Vagina (tissue), 2 donors: ENCODE results near the gene GRK3. TPM values are rescaled to one million over a fixed set of nuclear protein-coding genes. Genes with fewer than 3 reads are reported as not detected.
"Not testable (repeated sequence)": the region's sequence is repeated elsewhere in the genome, so short reads cannot be mapped to it uniquely, and the experiment has no call there.

ENCODE experiments used
- DNase-seq, 2 donors: peaks; one replicate each; pipeline ENCODE4 v3.0.0-alpha.2; 2017; ENCODE audit errors: extremely low spot score in 2 of 2
- H3K27ac ChIP-seq: fragments of 200-600 bp; sonication (generic); one replicate; pipeline ENCODE4 v1.5.1; 2019
- H3K27me3 ChIP-seq: fragments of 200-600 bp; sonication (generic); one replicate; pipeline ENCODE4 v1.5.1; 2019
- H3K36me3 ChIP-seq, 2 donors: fragments of 200-600 bp; sonication (generic); one replicate each; pipeline ENCODE4 v1.5.1; 2017 to 2019
- H3K4me1 ChIP-seq: fragments of 200-600 bp; sonication (generic); one replicate; pipeline ENCODE4 v1.5.1; 2019
- H3K4me3 ChIP-seq, 2 donors: fragments of 200-600 bp; sonication (generic); 1 replicate in 1 of 2; 2 replicates in 1 of 2; pipeline ENCODE4 v1.5.1; 2016 to 2019
- H3K9me3 ChIP-seq: fragments of 200-600 bp; sonication (generic); one replicate; pipeline ENCODE4 v1.5.1; 2019
- POLR2A ChIP-seq, 2 donors: fragments of 450-650 bp; IDR thresholded peaks; one replicate each; pipeline ENCODE4 v1.6.1; 2017; ENCODE audit warnings: antibody characterized with exemption in 2 of 2, mild to moderate bottlenecking in 2 of 2, moderate library complexity in 2 of 2
- POLR2AphosphoS5 ChIP-seq, 2 donors: sonication (generic); formaldehyde crosslinking; IDR thresholded peaks; one replicate each; pipeline ENCODE4 v1.9.0; 2017; ENCODE audit warnings: antibody characterized with exemption in 2 of 2, mild to moderate bottlenecking in 2 of 2, low read depth in 1 of 2; ENCODE audit not compliant: insufficient read depth in 1 of 2
- intact Hi-C: fragments of 100-400 bp; cut with DNase I; formaldehyde crosslinking; loops from one replicate; pipeline ENCODE4 v1.15.1; 2023
- total RNA-seq: library from RNA; depleted of rRNA; stranded (reverse); fragments of >200 nt; gene quantifications from one replicate; pipeline ENCODE4 v1.2.3, GENCODE V29; 2016
- TF ChIP-seq, protein P1 (sequence below), 3 experiments: fragments of 450-650 bp in 2 of 3; fragments of 200-600 bp in 1 of 3; sonication (generic) in 1 of 3; IDR thresholded peaks; one replicate each; pipeline ENCODE4 v1.5.1; 2017 to 2019; ENCODE audit warnings: antibody characterized with exemption in 3 of 3, mild to moderate bottlenecking in 2 of 3, moderate library complexity in 2 of 3

The GRK3 gene
- total RNA-seq, 1 donor from 2014 or later: 5.6 TPM

DNA sequence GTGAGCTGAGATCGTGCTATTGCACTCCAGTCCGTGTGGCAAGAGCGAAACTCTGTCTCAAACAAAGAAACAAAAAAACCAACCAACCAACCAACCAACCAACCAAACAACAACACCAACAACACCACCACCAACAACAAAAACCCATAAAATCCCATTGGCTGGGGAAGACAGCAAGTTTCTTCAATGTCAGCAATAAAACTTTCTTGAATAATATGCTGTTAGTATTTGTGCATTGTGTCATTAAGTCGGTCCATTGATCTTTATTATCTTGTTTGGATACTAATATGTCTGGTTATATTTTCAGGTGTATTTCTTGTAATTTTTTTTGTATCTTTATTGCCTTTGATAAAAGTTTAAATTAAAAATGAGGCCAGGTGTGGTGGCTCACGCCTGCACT lies 9.4 kb downstream of the GRK3 start:
- H3K27ac ChIP-seq: no peak overlapping the region
- H3K36me3 ChIP-seq: no peaks in the 10 kb centered on the region
- intact Hi-C loops: no loop called here
- DNase-seq: no peak
- H3K4me1 ChIP-seq: no peaks in the 10 kb centered on the region
- TF ChIP-seq POLR2AphosphoS5 (IDR thresholded peaks at IDR 0.05; ENCODE audit: insufficient read depth in 1 of 2, low read depth in 1 of 2) (no peak), POLR2A (IDR thresholded peaks at IDR 0.05) (no peak)
- TF ChIP-seq, protein P1, sequence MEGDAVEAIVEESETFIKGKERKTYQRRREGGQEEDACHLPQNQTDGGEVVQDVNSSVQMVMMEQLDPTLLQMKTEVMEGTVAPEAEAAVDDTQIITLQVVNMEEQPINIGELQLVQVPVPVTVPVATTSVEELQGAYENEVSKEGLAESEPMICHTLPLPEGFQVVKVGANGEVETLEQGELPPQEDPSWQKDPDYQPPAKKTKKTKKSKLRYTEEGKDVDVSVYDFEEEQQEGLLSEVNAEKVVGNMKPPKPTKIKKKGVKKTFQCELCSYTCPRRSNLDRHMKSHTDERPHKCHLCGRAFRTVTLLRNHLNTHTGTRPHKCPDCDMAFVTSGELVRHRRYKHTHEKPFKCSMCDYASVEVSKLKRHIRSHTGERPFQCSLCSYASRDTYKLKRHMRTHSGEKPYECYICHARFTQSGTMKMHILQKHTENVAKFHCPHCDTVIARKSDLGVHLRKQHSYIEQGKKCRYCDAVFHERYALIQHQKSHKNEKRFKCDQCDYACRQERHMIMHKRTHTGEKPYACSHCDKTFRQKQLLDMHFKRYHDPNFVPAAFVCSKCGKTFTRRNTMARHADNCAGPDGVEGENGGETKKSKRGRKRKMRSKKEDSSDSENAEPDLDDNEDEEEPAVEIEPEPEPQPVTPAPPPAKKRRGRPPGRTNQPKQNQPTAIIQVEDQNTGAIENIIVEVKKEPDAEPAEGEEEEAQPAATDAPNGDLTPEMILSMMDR (IDR thresholded peaks at IDR 0.05): no peak
- H3K9me3 ChIP-seq: no peaks in the 10 kb centered on the region
- H3K4me3 ChIP-seq: no peak overlapping the region
- no peaks in the 10 kb centered on the region for H3K27me3 ChIP-seq

DNA sequence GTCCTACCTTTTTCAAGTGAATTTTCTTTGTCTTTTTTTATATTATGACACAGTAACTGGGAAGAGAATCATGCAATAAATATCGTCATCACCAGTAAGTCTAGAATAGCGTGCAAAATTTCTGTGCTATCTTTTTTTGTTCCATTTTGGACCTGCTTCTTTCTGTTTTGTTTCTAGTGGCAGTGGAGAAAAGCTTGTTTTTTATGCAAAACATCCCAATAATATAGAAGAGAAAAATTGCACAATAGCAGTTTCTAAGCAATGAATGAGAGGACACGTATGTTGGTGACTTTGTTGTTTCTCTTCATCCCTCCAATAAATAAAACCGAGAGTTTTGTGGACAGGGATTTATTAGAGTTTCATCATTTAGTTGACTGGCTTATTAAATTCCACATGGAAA lies 10.3 kb downstream of the GRK3 start:
- no peak for DNase-seq
- intact Hi-C loops: no loop called here

DNA sequence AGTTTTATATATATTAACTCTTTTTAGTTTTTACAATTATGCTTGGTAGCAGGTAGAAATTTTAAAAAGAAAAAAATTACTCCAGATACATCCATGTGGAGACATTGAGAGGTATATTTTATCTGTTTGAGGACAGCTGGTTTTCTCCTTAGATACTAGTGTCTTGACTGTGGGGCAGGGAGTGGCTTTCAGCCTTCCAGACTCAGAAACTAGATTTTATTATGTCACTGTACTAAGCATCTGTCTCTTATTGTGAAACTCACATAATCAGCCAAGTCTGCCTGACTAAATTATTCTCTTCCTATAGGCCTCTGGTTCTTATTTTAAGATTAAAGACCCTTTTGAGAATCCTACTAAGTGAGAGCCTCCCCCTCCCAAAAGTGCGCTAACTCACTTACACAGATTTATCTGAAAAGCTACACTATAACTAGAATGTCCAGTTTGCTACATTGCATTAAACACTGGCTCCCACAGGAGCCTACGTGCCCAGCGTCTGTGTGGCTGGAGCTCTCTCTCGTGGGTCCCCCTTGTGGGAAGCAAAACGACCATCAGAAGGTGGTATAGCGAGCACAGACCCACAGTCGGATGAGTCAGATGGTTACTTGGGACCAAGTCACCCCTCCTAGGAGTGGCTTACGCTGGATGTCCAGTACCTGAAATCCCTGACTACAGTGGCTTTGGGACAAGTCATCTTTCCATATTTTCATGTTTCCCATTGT lies 11.4 kb downstream of the GRK3 start:
- H3K4me3 ChIP-seq, H3K4me1 ChIP-seq, H3K36me3 ChIP-seq, H3K27ac ChIP-seq, H3K9me3 ChIP-seq, DNase-seq, H3K27me3 ChIP-seq, intact Hi-C loops: not testable (repeated sequence)

More for the DNA sequence above, 10.3 kb downstream of the GRK3 start:
- TF ChIP-seq POLR2AphosphoS5 (IDR thresholded peaks at IDR 0.05; ENCODE audit: insufficient read depth in 1 of 2, low read depth in 1 of 2) (no peak), POLR2A (IDR thresholded peaks at IDR 0.05) (no peak)
- TF ChIP-seq, protein P1 (IDR thresholded peaks at IDR 0.05): no peak
- Histone ChIP-seq H3K4me3 (no peak overlapping the region), H3K36me3 (no peaks in the 10 kb centered on the region), H3K27me3 (no peaks in the 10 kb centered on the region), H3K4me1 (no peaks in the 10 kb centered on the region), H3K9me3 (no peaks in the 10 kb centered on the region), H3K27ac (no peak overlapping the region)

DNA sequence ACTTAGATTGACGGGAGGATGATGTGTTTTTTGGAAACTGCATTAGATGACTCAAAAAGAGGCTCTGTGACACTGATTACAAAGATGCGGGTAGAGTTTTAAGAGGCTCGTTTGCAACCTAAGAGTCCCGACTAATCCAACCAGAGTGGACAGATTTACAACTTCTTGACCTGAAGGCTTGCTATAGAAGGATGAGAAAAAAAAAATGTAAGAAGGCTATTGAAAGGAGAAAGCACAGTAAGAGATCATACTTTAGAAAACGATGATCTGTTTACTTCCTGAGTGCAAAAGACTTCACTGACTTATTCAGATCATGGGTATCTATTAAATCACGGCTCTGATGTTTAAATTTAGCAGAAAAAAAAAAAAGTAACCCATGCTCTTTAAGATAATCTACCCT lies 17.0 kb downstream of the GRK3 start:
- H3K27ac ChIP-seq, H3K9me3 ChIP-seq, H3K4me1 ChIP-seq, H3K4me3 ChIP-seq, intact Hi-C loops, H3K36me3 ChIP-seq, DNase-seq, H3K27me3 ChIP-seq: not testable (repeated sequence)

DNA sequence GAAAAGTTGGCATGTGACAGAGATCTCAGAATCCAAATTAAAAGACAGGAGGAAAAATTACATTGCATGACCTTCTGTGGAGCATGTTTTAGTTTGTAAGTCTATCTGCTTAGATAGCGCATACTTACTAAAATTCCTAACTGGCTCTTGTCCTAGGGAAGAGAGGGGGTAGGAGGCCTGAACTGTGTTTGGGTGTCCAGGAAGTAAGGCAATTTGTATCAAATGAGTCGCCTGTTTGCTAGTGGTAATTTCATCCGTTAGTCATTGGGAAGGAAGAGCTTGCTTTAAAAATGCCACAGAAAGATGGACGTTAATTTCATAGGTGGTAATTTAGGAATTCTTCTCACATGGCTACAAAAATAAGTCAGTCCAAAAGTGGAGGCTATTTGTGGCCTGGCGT lies 18.5 kb downstream of the GRK3 start:
- Histone ChIP-seq H3K4me3 (no peak overlapping the region), H3K4me1 (no peaks in the 10 kb centered on the region), H3K27ac (no peak overlapping the region), H3K9me3 (no peaks in the 10 kb centered on the region), H3K36me3 (no peaks in the 10 kb centered on the region), H3K27me3 (no peaks in the 10 kb centered on the region)
- TF ChIP-seq, protein P1 (IDR thresholded peaks at IDR 0.05): no peak
- TF ChIP-seq POLR2AphosphoS5 (IDR thresholded peaks at IDR 0.05; ENCODE audit: insufficient read depth in 1 of 2, low read depth in 1 of 2) (no peak), POLR2A (IDR thresholded peaks at IDR 0.05) (no peak)
- no peak for DNase-seq
- intact Hi-C loops: no loop called here

DNA sequence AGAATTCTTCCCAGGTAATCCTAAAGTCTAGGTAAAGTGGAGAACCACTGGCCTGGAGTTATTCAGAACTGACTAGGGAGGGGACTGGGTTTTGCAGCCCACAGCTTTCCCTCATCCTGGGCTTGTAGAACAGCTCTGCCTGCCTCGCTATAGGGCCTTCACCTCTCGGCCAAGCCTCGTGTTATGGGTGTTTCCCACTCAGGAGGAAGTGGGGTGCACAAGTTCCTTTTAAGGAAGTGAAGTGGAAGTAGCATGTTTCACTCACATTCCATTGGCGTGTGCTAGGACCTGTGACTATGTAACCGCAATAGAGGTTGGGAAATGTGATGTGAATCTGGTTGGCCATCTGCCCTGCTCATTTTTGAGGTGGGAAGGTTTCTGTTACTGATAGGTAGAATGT lies 20.5 kb downstream of the GRK3 start:
- H3K27me3 ChIP-seq, DNase-seq, H3K4me1 ChIP-seq, intact Hi-C loops, H3K36me3 ChIP-seq, H3K9me3 ChIP-seq, H3K4me3 ChIP-seq, H3K27ac ChIP-seq: not testable (repeated sequence)

DNA sequence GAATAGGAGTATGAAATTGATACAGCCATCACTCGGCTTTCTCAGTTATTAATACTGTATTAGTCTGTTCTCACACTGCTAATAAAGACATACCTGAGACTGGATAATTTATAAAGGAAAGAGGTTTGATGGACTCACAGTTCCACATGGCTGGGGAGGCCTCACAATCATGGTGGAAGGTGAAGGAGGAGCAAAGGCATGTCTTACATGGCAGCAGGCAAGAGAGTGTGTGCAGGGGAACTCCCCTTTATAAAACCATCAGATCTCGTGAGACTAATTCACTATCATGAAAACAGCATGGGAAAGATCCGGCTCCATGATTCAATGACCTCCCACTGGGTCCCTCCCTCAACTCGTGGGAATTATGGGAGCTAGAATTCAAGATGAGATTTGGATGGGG lies 25.2 kb downstream of the GRK3 start:
- H3K27ac ChIP-seq, H3K4me3 ChIP-seq, H3K36me3 ChIP-seq, DNase-seq, H3K4me1 ChIP-seq, intact Hi-C loops, H3K27me3 ChIP-seq, H3K9me3 ChIP-seq: not testable (repeated sequence)

DNA sequence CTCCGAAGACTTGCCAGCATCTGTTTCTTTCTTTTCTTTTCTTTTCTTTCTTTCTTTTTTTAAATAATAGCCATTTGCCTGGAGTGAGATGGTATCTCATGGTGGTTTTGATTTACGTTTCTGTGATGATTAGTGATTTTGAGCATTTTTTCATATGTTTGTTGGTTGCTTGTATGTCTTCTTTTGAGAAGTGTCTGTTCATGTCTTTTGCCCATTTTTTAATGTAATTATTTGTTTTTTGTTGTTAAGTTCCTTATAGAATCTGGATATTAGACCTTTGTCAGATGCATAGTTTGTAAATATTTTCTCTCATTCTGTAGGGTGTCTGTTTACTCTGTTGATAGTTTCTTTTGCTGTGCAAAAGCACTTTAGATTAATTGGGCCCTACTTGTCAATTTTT lies 28.8 kb downstream of the GRK3 start:
- intact Hi-C loops, H3K4me3 ChIP-seq, H3K4me1 ChIP-seq, H3K9me3 ChIP-seq, H3K36me3 ChIP-seq, H3K27ac ChIP-seq, H3K27me3 ChIP-seq, DNase-seq: not testable (repeated sequence)
